HG02943 (cell line): ENCODE results near the gene ATG14.
"Not testable (repeated sequence)": the region's sequence is repeated elsewhere in the genome, so short reads cannot be mapped to it uniquely, and the experiment has no call there.

ENCODE experiments used
- ATAC-seq: cut with Tn5 transposase; IDR thresholded peaks from one replicate; pipeline ENCODE4 v1.9.1; 2021; ENCODE audit warnings: mild to moderate bottlenecking, low read depth, moderate library complexity; ENCODE audit not compliant: unreplicated experiment

Gene ATG14

GRCh38 chr14:55353686-55354467 lies 57.8 kb downstream of the ATG14 start:
- ATAC-seq: no peak

- ATAC-seq: no peak
Measured at GRCh38 chr14:55352201-55352600, 59.4 kb downstream of the ATG14 start.

GRCh38 chr14:55351111-55351510 lies 60.5 kb downstream of the ATG14 start:
- no peak for ATAC-seq

- no peak for ATAC-seq
Measured at GRCh38 chr14:55350461-55350860, 61.2 kb downstream of the ATG14 start.

GRCh38 chr14:55349565-55349964 lies 62.1 kb downstream of the ATG14 start:
- peak; percentile 35 for ATAC-seq

- peak; percentile 55 for ATAC-seq
Measured at GRCh38 chr14:55348766-55349453, 62.7 kb downstream of the ATG14 start.

- no peak for ATAC-seq
Measured at GRCh38 chr14:55347748-55348147, 63.9 kb downstream of the ATG14 start.

GRCh38 chr14:55347040-55347439 lies 64.6 kb downstream of the ATG14 start:
- ATAC-seq: no peak

GRCh38 chr14:55344582-55345163 lies 67.0 kb downstream of the ATG14 start:
- not testable (repeated sequence) for ATAC-seq

- ATAC-seq: no peak
Measured at GRCh38 chr14:55341781-55342180, 69.8 kb downstream of the ATG14 start.

GRCh38 chr14:55340482-55340881 lies 71.1 kb downstream of the ATG14 start:
- no peak for ATAC-seq

GRCh38 chr14:55339770-55340169 lies 71.9 kb downstream of the ATG14 start:
- no peak for ATAC-seq

- no peak for ATAC-seq
Measured at GRCh38 chr14:55336691-55337090, 74.9 kb downstream of the ATG14 start.

GRCh38 chr14:55336162-55336561 lies 75.5 kb downstream of the ATG14 start:
- no peak for ATAC-seq

GRCh38 chr14:55333711-55334485 lies 77.7 kb downstream of the ATG14 start:
- ATAC-seq: no peak

- ATAC-seq: peak; percentile 63
Measured at GRCh38 chr14:55332654-55333570, 78.7 kb downstream of the ATG14 start.

- ATAC-seq: no peak
Measured at GRCh38 chr14:55329999-55330710, 81.5 kb downstream of the ATG14 start.

GRCh38 chr14:55328317-55328716 lies 83.3 kb downstream of the ATG14 start:
- ATAC-seq: no peak

GRCh38 chr14:55327179-55327578 lies 84.5 kb downstream of the ATG14 start:
- no peak for ATAC-seq
